PC-9 (cell line): ENCODE data around the gene MYO1E. TPM values are rescaled to one million over a fixed set of nuclear protein-coding genes. Genes with fewer than 3 reads are reported as not detected.
"Not testable (repeated sequence)": the region's sequence is repeated elsewhere in the genome, so short reads cannot be mapped to it uniquely, and the experiment has no call there.

Source experiments
- BruUV-seq: library from RNA; stranded (reverse); fragments of 400-500 nt; replicated peaks from 2 replicates; lab custom pipeline; 2021; lab: Mats Ljungman, UMichigan
- CTCF ChIA-PET: fragments of 300-600 bp; sonication (Branson Sonifier 250); formaldehyde crosslinking; loops from one replicate; lab custom pipeline; 2022; ENCODE audit warnings: antibody characterized with exemption; lab: Charles Lee
- POLR2A ChIA-PET: fragments of 300-600 bp; sonication (Branson Sonifier 250); formaldehyde crosslinking; loops from one replicate; lab custom pipeline; 2022; ENCODE audit warnings: antibody characterized with exemption; ENCODE audit not compliant: unreplicated experiment; lab: Charles Lee
- DNase-seq, 2 experiments: peaks; one replicate each; pipeline versions ENCODE4 v3.0.0 to v3.0.0-alpha.2; 2015 to 2022; ENCODE audit warnings: mixed read lengths in 1 of 2
- H2AFZ ChIP-seq: fragments of 200-600 bp; sonication (generic); 2 replicates; pipeline ENCODE4 v1.8.1; 2017; ENCODE audit warnings: antibody characterized with exemption
- H3F3A ChIP-seq: fragments of 200-600 bp; sonication (generic); 2 replicates; pipeline ENCODE4 v1.8.1; 2017; ENCODE audit warnings: antibody characterized with exemption, mild to moderate bottlenecking, low read depth; ENCODE audit not compliant: insufficient read depth
- H3K27ac ChIP-seq: fragments of 200-600 bp; sonication (generic); 2 replicates; pipeline ENCODE4 v1.6.1; 2016; ENCODE audit warnings: mixed run types
- H3K27me3 ChIP-seq: fragments of 200-600 bp; sonication (generic); 2 replicates; pipeline ENCODE4 v1.6.1; 2016; ENCODE audit warnings: low read depth, mixed run types; ENCODE audit not compliant: insufficient read depth
- H3K36me3 ChIP-seq: fragments of 200-600 bp; sonication (generic); 2 replicates; pipeline ENCODE4 v1.6.1; 2016; ENCODE audit warnings: low read depth, mixed run types
- H3K4me1 ChIP-seq: fragments of 200-600 bp; sonication (generic); replicated peaks from 2 replicates; pipeline ENCODE4 v1.6.1; 2016; ENCODE audit warnings: mixed run types; ENCODE audit not compliant: insufficient read depth
- H3K4me2 ChIP-seq: fragments of 200-600 bp; sonication (generic); 2 replicates; pipeline ENCODE4 v1.6.1; 2017; ENCODE audit warnings: mixed run types
- H3K4me3 ChIP-seq: fragments of 200-600 bp; sonication (generic); 2 replicates; pipeline ENCODE4 v1.6.1; 2016; ENCODE audit warnings: mixed run types
- H3K79me2 ChIP-seq: fragments of 200-600 bp; sonication (generic); 2 replicates; pipeline ENCODE4 v1.6.1; 2017; ENCODE audit warnings: low read depth, mixed run types
- H3K9me2 ChIP-seq: fragments of 200-600 bp; sonication (generic); 2 replicates; pipeline ENCODE4 v1.8.1; 2017; ENCODE audit warnings: mild to moderate bottlenecking; ENCODE audit not compliant: insufficient read depth
- H3K9me3 ChIP-seq: fragments of 200-600 bp; sonication (generic); 2 replicates; pipeline ENCODE4 v1.8.1; 2016; ENCODE audit warnings: low read depth; ENCODE audit not compliant: insufficient read depth
- H4K20me1 ChIP-seq: fragments of 200-600 bp; sonication (generic); 2 replicates; pipeline ENCODE4 v1.8.1; 2017; ENCODE audit not compliant: insufficient read depth
- EZH2 ChIP-seq: fragments of 200-600 bp; sonication (generic); IDR thresholded peaks from 2 replicates; pipeline ENCODE4 v1.8.0; 2017; ENCODE audit warnings: antibody characterized with exemption, low read depth
- intact Hi-C: fragments of 100-400 bp; cut with micrococcal nuclease; formaldehyde crosslinking; loops from one replicate; pipeline ENCODE4 v1.10.0; 2022; ENCODE audit not compliant: unreplicated experiment
- total RNA-seq: library from RNA; stranded (reverse); gene quantifications from 2 replicates; pipeline ENCODE4 v1.2.3, GENCODE V29; 2021
- TF ChIP-seq, protein P1 (sequence below): fragments of 200-600 bp; sonication (generic); conservative IDR thresholded peaks from 2 replicates; pipeline ENCODE4 v1.6.1; 2017; ENCODE audit warnings: mixed run types, antibody characterized with exemption, mild to moderate bottlenecking, moderate library complexity

The MYO1E gene
- total RNA-seq, 1 experiment from 2014 or later = 156 TPM

DNA sequence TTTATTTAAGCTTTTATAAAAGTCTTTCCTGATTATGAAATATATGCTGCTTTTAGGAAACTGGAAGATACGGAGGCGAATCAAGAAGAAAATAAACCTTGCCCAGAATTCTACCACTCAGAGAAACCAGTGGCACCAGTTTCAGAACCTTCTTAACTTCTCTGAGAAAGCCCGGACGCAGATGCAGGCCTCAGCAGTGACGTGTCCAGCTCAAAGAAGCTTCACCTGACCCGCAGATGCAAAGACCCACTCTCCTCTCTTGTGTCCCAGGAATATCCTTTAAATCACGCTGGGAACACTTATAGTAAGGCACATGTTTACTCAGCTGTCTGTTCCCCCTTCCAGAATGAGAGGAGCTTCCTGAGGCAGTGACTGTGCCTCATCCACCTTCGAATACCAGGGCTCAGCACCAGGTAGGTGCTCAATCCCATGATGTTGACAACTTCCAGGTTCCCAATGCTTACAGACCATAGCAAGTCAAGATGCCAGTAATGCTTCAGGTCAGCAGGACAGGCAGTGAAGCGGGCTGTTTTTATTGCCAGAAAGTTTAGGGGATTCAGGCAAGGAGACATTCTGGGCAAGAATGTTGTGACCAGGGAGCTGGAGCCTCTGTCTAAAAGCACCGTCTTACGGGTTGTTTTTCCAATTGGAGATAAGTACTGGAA is 205.9 kb downstream of the MYO1E start:
- H3K4me1 ChIP-seq = peaks cover 17% of the 10 kb centered on the region
- no peak overlapping the region for H2AFZ ChIP-seq
- no peaks in the 10 kb centered on the region; the same call in 1 of the 2 replicates for H3K79me2 ChIP-seq
- intact Hi-C loops = no loop called here
- CTCF ChIA-PET = no interaction called here
- TF ChIP-seq, protein P1, sequence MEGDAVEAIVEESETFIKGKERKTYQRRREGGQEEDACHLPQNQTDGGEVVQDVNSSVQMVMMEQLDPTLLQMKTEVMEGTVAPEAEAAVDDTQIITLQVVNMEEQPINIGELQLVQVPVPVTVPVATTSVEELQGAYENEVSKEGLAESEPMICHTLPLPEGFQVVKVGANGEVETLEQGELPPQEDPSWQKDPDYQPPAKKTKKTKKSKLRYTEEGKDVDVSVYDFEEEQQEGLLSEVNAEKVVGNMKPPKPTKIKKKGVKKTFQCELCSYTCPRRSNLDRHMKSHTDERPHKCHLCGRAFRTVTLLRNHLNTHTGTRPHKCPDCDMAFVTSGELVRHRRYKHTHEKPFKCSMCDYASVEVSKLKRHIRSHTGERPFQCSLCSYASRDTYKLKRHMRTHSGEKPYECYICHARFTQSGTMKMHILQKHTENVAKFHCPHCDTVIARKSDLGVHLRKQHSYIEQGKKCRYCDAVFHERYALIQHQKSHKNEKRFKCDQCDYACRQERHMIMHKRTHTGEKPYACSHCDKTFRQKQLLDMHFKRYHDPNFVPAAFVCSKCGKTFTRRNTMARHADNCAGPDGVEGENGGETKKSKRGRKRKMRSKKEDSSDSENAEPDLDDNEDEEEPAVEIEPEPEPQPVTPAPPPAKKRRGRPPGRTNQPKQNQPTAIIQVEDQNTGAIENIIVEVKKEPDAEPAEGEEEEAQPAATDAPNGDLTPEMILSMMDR = no peak
- no peak for TF ChIP-seq EZH2
- no TSS peak for BruUV-seq
- H3F3A ChIP-seq = peaks cover 20% of the 10 kb centered on the region; the same call in 1 of the 2 replicates
- H3K4me3 ChIP-seq = no peak overlapping the region
- no peaks in the 10 kb centered on the region for H4K20me1 ChIP-seq
- DNase-seq = no peak
- H3K4me2 ChIP-seq = no peak overlapping the region
- no peaks in the 10 kb centered on the region for H3K9me3 ChIP-seq
- no peak overlapping the region for H3K27ac ChIP-seq
- no peaks in the 10 kb centered on the region for H3K27me3 ChIP-seq
- POLR2A ChIA-PET = interaction anchor here (0.6 to 0.8 kb wide), 5 partner anchors 41 to 420 kb away, joined by 3 to 5 read pairs (median 4); partner anchors contain the start of gene MYO1E
- H3K36me3 ChIP-seq = no peaks in the 10 kb centered on the region
- no peaks in the 10 kb centered on the region for H3K9me2 ChIP-seq

DNA sequence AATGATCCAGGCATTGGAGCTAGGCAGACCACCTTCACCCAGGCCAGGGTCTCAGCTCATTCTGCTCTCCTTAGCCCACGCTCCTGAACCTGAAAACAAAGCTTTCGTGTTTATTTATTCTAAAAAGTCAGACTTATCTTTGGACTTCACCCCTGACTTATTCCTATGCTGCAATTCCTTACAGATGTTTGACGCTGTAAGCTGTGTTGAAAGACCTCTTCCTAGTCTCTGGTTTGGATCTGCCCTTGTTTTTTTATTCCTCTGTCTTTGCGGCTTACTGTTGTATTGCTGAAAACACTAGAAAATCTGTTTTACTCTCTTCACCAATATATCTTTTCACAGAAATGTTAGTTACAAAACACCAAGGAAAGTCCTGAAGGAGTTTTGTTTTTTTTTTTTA is 206.5 kb downstream of the MYO1E start:
- Histone ChIP-seq H3K27me3 (no peaks in the 10 kb centered on the region), H3K27ac (no peak overlapping the region), H3K79me2 (no peaks in the 10 kb centered on the region; the same call in 1 of the 2 replicates), H3K4me3 (no peak overlapping the region), H4K20me1 (no peaks in the 10 kb centered on the region), H3K36me3 (no peaks in the 10 kb centered on the region), H3K4me1 (peaks cover 17% of the 10 kb centered on the region), H3K9me3 (no peaks in the 10 kb centered on the region), H3K9me2 (no peaks in the 10 kb centered on the region), H2AFZ (no peak overlapping the region), H3K4me2 (no peak overlapping the region), H3F3A (peaks cover 14% of the 10 kb centered on the region; the same call in 1 of the 2 replicates)
- intact Hi-C loops = no loop called here
- TF ChIP-seq EZH2 = no peak
- TF ChIP-seq, protein P1 = no peak
- POLR2A ChIA-PET = interaction anchor here (0.6 to 0.8 kb wide), 5 partner anchors 12 to 421 kb away, joined by 3 to 5 read pairs (median 4); partner anchors contain the start of gene MYO1E
- DNase-seq = no peak
- CTCF ChIA-PET = interaction anchor here (0.6 kb wide), 1 partner anchor 58 kb away, joined by 3 read pairs; no protein-coding TSS in a partner anchor
- BruUV-seq = no TSS peak

DNA sequence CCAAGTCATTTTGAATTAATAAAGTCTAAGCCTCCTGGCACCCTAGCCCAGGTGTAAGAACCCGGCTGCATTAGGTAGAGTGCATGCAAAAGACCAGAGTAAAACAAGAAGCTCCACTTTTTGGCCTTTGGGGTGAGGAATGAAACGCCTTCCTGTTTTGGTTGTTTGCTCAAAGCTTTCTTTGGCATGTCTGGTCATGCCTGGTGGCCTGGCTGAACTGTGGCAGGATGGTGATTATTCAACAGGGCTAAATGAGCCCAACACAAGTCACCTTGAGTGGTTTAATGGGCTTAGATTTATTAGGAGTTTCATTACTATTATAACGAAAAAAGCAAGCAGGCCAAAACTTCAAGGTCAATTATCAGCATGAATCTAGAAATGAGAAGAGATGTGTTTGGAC is 206.9 kb downstream of the MYO1E start:
- H3K27ac ChIP-seq = no peak overlapping the region
- H3F3A ChIP-seq = peaks cover 10% of the 10 kb centered on the region; the same call in 1 of the 2 replicates
- no peak for TF ChIP-seq EZH2
- TF ChIP-seq, protein P1 = no peak
- H3K4me3 ChIP-seq = no peak overlapping the region
- DNase-seq = peak in 1 of 2 experiments; percentile 39
- H4K20me1 ChIP-seq = no peaks in the 10 kb centered on the region
- BruUV-seq = no TSS peak
- peaks cover 15% of the 10 kb centered on the region for H3K4me1 ChIP-seq
- no peaks in the 10 kb centered on the region for H3K9me2 ChIP-seq
- H2AFZ ChIP-seq = no peak overlapping the region
- CTCF ChIA-PET = interaction anchor here (0.6 to 1.1 kb wide), 2 partner anchors 57 to 363 kb away, joined by 3 read pairs; no protein-coding TSS in a partner anchor
- intact Hi-C loops = no loop called here
- H3K36me3 ChIP-seq = no peaks in the 10 kb centered on the region; the same call in 1 of the 2 replicates
- POLR2A ChIA-PET = interaction anchor here (0.6 to 0.8 kb wide), 5 partner anchors 12 to 948 kb away, joined by 3 to 9 read pairs (median 4); no protein-coding TSS in a partner anchor
- no peaks in the 10 kb centered on the region for H3K27me3 ChIP-seq
- H3K9me3 ChIP-seq = no peaks in the 10 kb centered on the region
- H3K4me2 ChIP-seq = no peak overlapping the region
- H3K79me2 ChIP-seq = no peaks in the 10 kb centered on the region; the same call in 1 of the 2 replicates

DNA sequence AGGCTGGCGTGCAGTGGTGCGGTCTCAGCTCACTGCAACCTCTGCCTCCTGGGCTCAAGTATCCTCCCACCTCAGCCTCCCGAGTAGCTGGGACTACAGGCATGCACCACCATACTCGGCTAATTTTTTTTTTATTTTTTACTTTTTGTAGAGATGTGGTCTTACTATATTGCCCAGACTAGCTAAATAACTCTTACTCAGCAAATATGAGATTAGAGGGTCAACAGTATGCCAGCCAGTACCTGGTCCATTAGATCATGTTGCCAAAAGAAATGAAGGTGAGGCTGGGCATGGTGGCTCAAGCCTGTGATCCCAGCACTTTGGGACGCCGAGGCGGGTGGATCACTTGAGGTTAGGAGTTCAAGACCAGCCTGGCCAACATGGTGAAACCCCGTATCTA is 210.6 kb downstream of the MYO1E start:
- CTCF ChIA-PET, intact Hi-C loops, H3K9me2 ChIP-seq, H3K27ac ChIP-seq, H3K9me3 ChIP-seq, H3K4me3 ChIP-seq, H3K4me1 ChIP-seq, H4K20me1 ChIP-seq, DNase-seq, H3K27me3 ChIP-seq, H2AFZ ChIP-seq, H3K36me3 ChIP-seq, H3K4me2 ChIP-seq, H3K79me2 ChIP-seq, H3F3A ChIP-seq, BruUV-seq: not testable (repeated sequence)
- POLR2A ChIA-PET = interaction anchor here (0.6 kb wide), 1 partner anchor 313 kb away, joined by 3 read pairs; no protein-coding TSS in a partner anchor
